Prostate gland (tissue), 2 donors: Measurements from ENCODE around the gene GSG1. TPM values are rescaled to one million over a fixed set of nuclear protein-coding genes. Genes with fewer than 3 reads are reported as not detected.

Experiments used
- DNase-seq: peaks from one replicate; pipeline ENCODE4 v3.0.0-alpha.2; 2019; ENCODE audit warnings: low spot score
- H3K27ac ChIP-seq, 2 donors: fragments of 200-600 bp; sonication (generic); 2 replicates each; pipeline ENCODE4 v1.5.1; 2017 to 2019
- H3K27me3 ChIP-seq: fragments of 200-600 bp; sonication (generic); replicated peaks from 2 replicates; pipeline ENCODE4 v1.5.1; 2019; ENCODE audit not compliant: insufficient read depth
- H3K36me3 ChIP-seq, 2 donors: fragments of 200-600 bp; sonication (generic); 1 replicate in 1 of 2; 2 replicates in 1 of 2; pipeline versions ENCODE4 v1.5.1 to v1.8.1; 2017 to 2019
- H3K4me1 ChIP-seq: fragments of 200-600 bp; sonication (generic); replicated peaks from 2 replicates; pipeline ENCODE4 v1.5.1; 2019
- H3K4me3 ChIP-seq, 2 donors: fragments of 200-600 bp; sonication (generic); 2 replicates each; pipeline ENCODE4 v1.5.1; 2017 to 2019
- H3K9me3 ChIP-seq: fragments of 200-600 bp; sonication (generic); 2 replicates; pipeline ENCODE4 v1.5.1; 2017
- CTCF ChIP-seq, 4 experiments: fragments of 200-600 bp in 2 of 4; fragments of 450-650 bp in 2 of 4; sonication (generic) in 2 of 4; IDR thresholded peaks; 1 replicate in 3 of 4; 2 replicates in 1 of 4; pipeline ENCODE4 v1.5.1; 2016 to 2019; ENCODE audit warnings: antibody characterized with exemption in 4 of 4, mild to moderate bottlenecking in 2 of 4, moderate library complexity in 2 of 4
- POLR2A ChIP-seq: fragments of 450-650 bp; IDR thresholded peaks from one replicate; pipeline ENCODE4 v1.6.1; 2016; ENCODE audit warnings: antibody characterized with exemption, mild to moderate bottlenecking
- POLR2AphosphoS5 ChIP-seq: sonication (generic); formaldehyde crosslinking; IDR thresholded peaks from one replicate; pipeline ENCODE4 v1.6.1; 2017; ENCODE audit warnings: antibody characterized with exemption
- WGBS: methylation state at CpG from one replicate; pipeline ENCODE4 v1.1.5; 2018; 5-methylcytosine and 5-hydroxymethylcytosine counted together
- intact Hi-C: fragments of 100-400 bp; cut with DNase I; formaldehyde crosslinking; loops from one replicate; pipeline ENCODE4 v1.14.2; 2022
- total RNA-seq, 2 donors: library from RNA; depleted of rRNA; stranded (reverse); fragments of >200 nt; gene quantifications; one replicate each; pipeline ENCODE4 v1.1.0, GENCODE V29; 2016

GSG1 gene
- total RNA-seq, 2 donors from 2014 or later = 21.2 TPM; not detected in 1

- Histone ChIP-seq H3K4me1 (no peaks in the 10 kb centered on the region), H3K9me3 (no peaks in the 10 kb centered on the region), H3K27ac (no peak overlapping the region), H3K36me3 (no peaks in the 10 kb centered on the region), H3K4me3 (no peak overlapping the region), H3K27me3 (no peaks in the 10 kb centered on the region)
- intact Hi-C loops = no loop called here
- TF ChIP-seq CTCF (IDR thresholded peaks at IDR 0.05) (no peak), POLR2A (no peak), POLR2AphosphoS5 (no peak)
- DNase-seq = no peak
- 98% methylated on average over 2 of the region's 2 CpGs for WGBS
These were observed 20.6 kb downstream of the GSG1 start for GRCh38 chr12:13082861-13083260.

- Histone ChIP-seq H3K4me1 (no peaks in the 10 kb centered on the region), H3K36me3 (no peaks in the 10 kb centered on the region), H3K4me3 (no peak overlapping the region), H3K9me3 (no peaks in the 10 kb centered on the region), H3K27me3 (no peaks in the 10 kb centered on the region), H3K27ac (no peak overlapping the region)
- 90% methylated on average over 3 of the region's 3 CpGs for WGBS
- intact Hi-C loops = no loop called here
- TF ChIP-seq POLR2A (no peak), POLR2AphosphoS5 (no peak), CTCF (IDR thresholded peaks at IDR 0.05) (no peak)
- DNase-seq = no peak
These were observed 23.2 kb downstream of the GSG1 start for GRCh38 chr12:13080266-13080665.

GRCh38 chr12:13079440-13079906 is 24.0 kb downstream of the GSG1 start:
- intact Hi-C loops = no loop called here
- 74% methylated on average over 8 of the region's 8 CpGs for WGBS
- TF ChIP-seq POLR2AphosphoS5 = no peak

GRCh38 chr12:13075786-13076570 is 27.5 kb downstream of the GSG1 start:
- TF ChIP-seq CTCF (IDR thresholded peaks at IDR 0.05) (no peak), POLR2AphosphoS5 (no peak), POLR2A (no peak)
- intact Hi-C loops = no loop called here
- no peaks in the 10 kb centered on the region for H3K27me3 ChIP-seq
- no peak overlapping the region for H3K4me3 ChIP-seq
- H3K27ac ChIP-seq = no peak overlapping the region
- no peaks in the 10 kb centered on the region for H3K36me3 ChIP-seq
- no peaks in the 10 kb centered on the region for H3K9me3 ChIP-seq
- no peaks in the 10 kb centered on the region for H3K4me1 ChIP-seq
- 87% methylated on average over 12 of the region's 12 CpGs for WGBS
- no peak for DNase-seq

More at GRCh38 chr12:13079440-13079906, 24.0 kb downstream of the GSG1 start:
- no peaks in the 10 kb centered on the region for H3K27me3 ChIP-seq
- DNase-seq = no peak
- H3K4me1 ChIP-seq = no peaks in the 10 kb centered on the region
- no peak overlapping the region for H3K4me3 ChIP-seq
- H3K27ac ChIP-seq = no peak overlapping the region
- H3K36me3 ChIP-seq = no peaks in the 10 kb centered on the region
- H3K9me3 ChIP-seq = no peaks in the 10 kb centered on the region

GRCh38 chr12:13075118-13075480 is 28.4 kb downstream of the GSG1 start:
- no peak for DNase-seq
- no peak for TF ChIP-seq POLR2AphosphoS5
- no peak for TF ChIP-seq POLR2A
- no peak for TF ChIP-seq CTCF (IDR thresholded peaks at IDR 0.05)
- no peaks in the 10 kb centered on the region for H3K9me3 ChIP-seq
- H3K27me3 ChIP-seq = no peaks in the 10 kb centered on the region
- no peak overlapping the region for H3K4me3 ChIP-seq
- intact Hi-C loops = no loop called here
- no peaks in the 10 kb centered on the region for H3K36me3 ChIP-seq
- no peak overlapping the region for H3K27ac ChIP-seq
- H3K4me1 ChIP-seq = no peaks in the 10 kb centered on the region
